GM10266 (cell line): ENCODE results near the gene VSIG10L2.
"Not testable (repeated sequence)": the region's sequence is repeated elsewhere in the genome, so short reads cannot be mapped to it uniquely, and the experiment has no call there.

Experiments used
- DNase-seq: peaks from one replicate; pipeline ENCODE4 v3.0.0; 2012; ENCODE audit errors: extremely low spot score
- CTCF ChIP-seq: IDR thresholded peaks from 2 replicates; pipeline ENCODE4 v1.5.1; 2012; ENCODE audit warnings: mild to moderate bottlenecking, low read depth; ENCODE audit not compliant: control insufficient read depth, insufficient read depth; ENCODE audit errors: missing control alignments

VSIG10L2 gene

DNA sequence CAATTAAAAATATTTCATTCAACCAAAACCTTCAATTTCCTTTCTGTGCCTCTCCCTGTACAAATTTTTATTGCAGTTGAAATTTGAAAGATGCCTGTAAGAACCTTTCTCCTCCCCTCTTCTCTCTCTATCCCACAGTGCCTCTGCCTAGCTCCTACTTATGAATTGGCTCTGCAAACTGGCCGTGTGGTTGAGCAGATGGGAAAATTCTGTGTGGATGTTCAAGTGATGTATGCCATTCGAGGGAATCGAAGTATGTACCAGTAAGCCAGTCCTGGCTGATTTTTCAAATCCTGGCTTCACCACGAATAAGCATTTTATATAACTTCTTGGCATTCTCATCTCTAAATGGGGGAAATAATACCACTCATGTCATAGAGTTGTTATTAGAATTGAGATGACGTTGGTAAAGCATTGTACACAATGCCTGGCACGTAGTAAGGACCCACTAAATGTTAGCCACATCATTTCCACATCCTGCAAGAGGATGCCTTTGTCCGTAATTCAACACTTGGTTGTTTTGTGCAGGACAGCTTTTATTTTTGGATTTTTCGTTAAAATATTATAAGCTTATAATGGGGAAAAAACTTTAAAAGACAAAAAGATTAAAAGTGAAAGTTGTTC is 35.5 kb upstream of the VSIG10L2 start:
- no peak for DNase-seq
- TF ChIP-seq CTCF: no peak

- DNase-seq: not testable (repeated sequence)
Measured at GRCh38 chr11:125914601-125915000, 31.2 kb upstream of the VSIG10L2 start.

DNA sequence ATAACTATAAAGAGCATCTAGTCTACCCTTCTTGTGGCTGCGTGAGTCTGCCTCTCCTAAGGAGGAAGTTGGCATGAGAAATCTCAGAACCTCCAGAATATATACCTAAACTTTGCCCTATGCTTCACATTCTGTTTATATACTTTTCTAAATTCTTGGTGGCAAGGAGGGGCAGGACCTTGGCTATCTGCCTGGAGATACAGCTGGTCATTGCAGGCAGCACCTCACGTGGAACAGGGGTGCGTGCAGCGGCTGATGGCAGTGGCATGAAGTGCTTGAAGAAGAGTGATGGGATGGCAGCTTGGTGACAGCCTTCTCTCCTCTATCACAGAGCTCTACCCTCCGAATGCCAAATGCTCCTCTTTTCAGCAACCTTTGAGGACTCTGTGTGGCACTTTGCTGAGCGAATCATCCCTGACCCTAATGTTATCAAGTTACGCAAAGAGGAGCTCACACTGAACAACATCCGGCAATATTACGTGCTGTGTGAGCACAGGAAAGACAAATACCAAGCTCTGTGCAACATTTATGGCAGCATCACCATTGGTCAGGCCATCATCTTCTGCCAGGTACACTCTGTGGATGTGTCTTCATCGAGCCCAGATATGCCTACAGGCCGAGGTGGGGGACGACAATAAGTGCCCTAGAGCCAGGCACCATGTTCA is 29.0 kb upstream of the VSIG10L2 start:
- no peak for DNase-seq
- TF ChIP-seq CTCF: no peak

- DNase-seq: no peak
- no peak for TF ChIP-seq CTCF
Measured at GRCh38 chr11:125918140-125918840, 27.6 kb upstream of the VSIG10L2 start.

DNA sequence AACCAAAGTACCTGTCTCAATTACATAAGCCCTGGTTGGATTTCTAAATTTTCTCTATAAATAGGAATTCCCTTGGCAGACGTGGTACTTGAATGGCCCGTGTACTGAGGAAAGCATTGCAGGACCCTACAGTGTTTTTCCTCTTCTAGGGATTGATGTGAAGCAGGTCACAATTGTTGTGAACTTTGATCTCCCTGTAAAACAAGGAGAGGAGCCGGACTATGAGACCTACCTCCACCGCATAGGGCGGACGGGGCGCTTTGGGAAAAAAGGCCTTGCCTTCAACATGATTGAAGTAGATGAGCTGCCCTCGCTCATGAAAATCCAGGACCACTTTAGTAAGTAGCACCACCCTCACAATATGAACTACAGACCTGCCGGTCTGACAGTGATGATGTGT is 24.8 kb upstream of the VSIG10L2 start:
- TF ChIP-seq CTCF: no peak
- no peak for DNase-seq

DNA sequence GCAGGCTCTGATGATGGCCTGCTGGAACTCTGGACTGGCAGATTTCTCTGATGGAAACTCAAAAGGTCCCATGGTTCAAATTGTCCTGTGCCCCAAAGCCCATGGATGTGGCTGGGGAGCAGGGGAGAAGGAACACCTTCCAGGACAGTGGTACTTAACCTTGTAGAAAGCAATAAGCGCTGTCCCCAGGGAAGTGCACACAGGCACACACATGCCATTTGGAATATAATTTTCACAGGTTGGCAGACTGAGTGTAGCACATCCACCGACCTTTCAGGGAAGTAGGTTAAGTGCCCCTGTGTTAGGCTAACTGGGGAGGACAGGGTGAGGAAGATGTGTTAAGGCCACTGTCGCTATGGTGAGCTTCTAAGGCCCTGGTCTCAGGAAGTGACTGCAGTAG is 23.7 kb upstream of the VSIG10L2 start:
- DNase-seq: no peak
- TF ChIP-seq CTCF: no peak

GRCh38 chr11:125923012-125923579 is 22.7 kb upstream of the VSIG10L2 start:
- peak; percentile 68 for DNase-seq
- TF ChIP-seq CTCF: peak; percentile 79
